ENCODE results near the gene SWT1. TPM values are rescaled to one million over a fixed set of nuclear protein-coding genes. Genes with fewer than 3 reads are reported as not detected.

SWT1 gene
- polyA plus RNA-seq, 1 of the 3 experiments (the other 2 are of a cell fraction), result 1.1 TPM

- H3K36me3 ChIP-seq (replicated peaks in 1 of 2; ENCODE audit: control insufficient read depth in 1 of 2, insufficient read depth in 2 of 2, low read length in 1 of 2), result peaks cover 63 to 68% of the 10 kb centered on the region in 2 experiments
- H3K9me3 ChIP-seq, result no peaks in the 10 kb centered on the region
- H3K79me2 ChIP-seq (ENCODE audit: insufficient read depth), result no peaks in the 10 kb centered on the region
- no peak overlapping the region for H2AFZ ChIP-seq (ENCODE audit: low read depth)
- no peaks in the 10 kb centered on the region for H4K20me1 ChIP-seq (ENCODE audit: insufficient read depth)
- H3K4me3 ChIP-seq (ENCODE audit: low read depth in 2 of 2, low read length in 1 of 2), result no peak overlapping the region
- ChIA-PET CTCF (interaction anchor here (1.0 kb wide), 1 partner anchor 55 kb away, joined by 3 read pairs; no protein-coding TSS in a partner anchor), POLR2A (no interaction called here)
- no peaks in the 10 kb centered on the region for H3K27me3 ChIP-seq (ENCODE audit: insufficient read depth)
- no peak for DNase-seq
- H3K9ac ChIP-seq, result no peak overlapping the region
- no peak overlapping the region for H3K27ac ChIP-seq (ENCODE audit: low read depth in 2 of 2, low read length in 1 of 2)
- H3K4me1 ChIP-seq (ENCODE audit: control insufficient read depth in 1 of 2, insufficient read depth in 2 of 2, low read depth in 1 of 2, low read length in 1 of 2), result no peaks in the 10 kb centered on the region
- no peaks in the 10 kb centered on the region for H3K9me2 ChIP-seq
- no peak overlapping the region for H3K4me2 ChIP-seq
- TF ChIP-seq TAF1 (IDR thresholded peaks at IDR 0.05; ENCODE audit: borderline replicate concordance, low read depth, low read length) (no peak), SIN3A (IDR thresholded peaks at IDR 0.05; ENCODE audit: borderline replicate concordance, low read depth, low read length) (no peak), JUND (IDR thresholded peaks at IDR 0.05) (no peak), NRF1 (IDR thresholded peaks at IDR 0.05; ENCODE audit: low read depth, low read length) (no peak), NFIC (IDR thresholded peaks at IDR 0.05; ENCODE audit: borderline replicate concordance) (no peak), MEF2A (IDR thresholded peaks at IDR 0.05; ENCODE audit: borderline replicate concordance, low read depth) (no peak), RFX5 (IDR thresholded peaks at IDR 0.05; ENCODE audit: low read length) (no peak), TEAD4 (IDR thresholded peaks at IDR 0.05; ENCODE audit: borderline replicate concordance, insufficient read depth) (no peak), ZBTB33 (IDR thresholded peaks at IDR 0.05; ENCODE audit: borderline replicate concordance, low read depth) (no peak), RAD21 (IDR thresholded peaks at IDR 0.05; ENCODE audit: low read length) (no peak), USF1 (IDR thresholded peaks at IDR 0.05; ENCODE audit: borderline replicate concordance, low read depth) (no peak), YY1 (IDR thresholded peaks at IDR 0.05; ENCODE audit: low read depth) (no peak), TCF12 (IDR thresholded peaks at IDR 0.05) (no peak), EZH2phosphoT487 (IDR thresholded peaks at IDR 0.05; ENCODE audit: borderline replicate concordance, low read depth) (no peak), SMC3 (IDR thresholded peaks at IDR 0.05; ENCODE audit: low read depth, low read length) (no peak)
- H3F3A ChIP-seq (replicated peaks; ENCODE audit: insufficient read depth), result peaks cover 23% of the 10 kb centered on the region
These were observed 138.1 kb downstream of the SWT1 start for GRCh38 chr1:185295091-185295490.

GRCh38 chr1:185297982-185298381, 141.0 kb downstream of the SWT1 start:
- H3K4me2 ChIP-seq, result no peak overlapping the region
- no peaks in the 10 kb centered on the region for H3K9me2 ChIP-seq
- no peak overlapping the region for H3K27ac ChIP-seq (ENCODE audit: low read depth in 2 of 2, low read length in 1 of 2)
- no peak for DNase-seq
- no peaks in the 10 kb centered on the region for H4K20me1 ChIP-seq (ENCODE audit: insufficient read depth)
- peaks cover 17% of the 10 kb centered on the region for H3F3A ChIP-seq (replicated peaks; ENCODE audit: insufficient read depth)
- H3K36me3 ChIP-seq (replicated peaks in 1 of 2; ENCODE audit: control insufficient read depth in 1 of 2, insufficient read depth in 2 of 2, low read length in 1 of 2), result peaks cover 89 to 93% of the 10 kb centered on the region in 2 experiments
- H3K9ac ChIP-seq, result no peak overlapping the region
- WGBS (ENCODE audit: low lambda C conversion rate), result 96% methylated on average over 2 of the region's 2 CpGs
- H3K4me3 ChIP-seq (ENCODE audit: low read depth in 2 of 2, low read length in 1 of 2), result no peak overlapping the region
- POLR2A ChIA-PET, result no interaction called here
- CTCF ChIA-PET, result interaction anchor here (0.9 to 1.4 kb wide), 3 partner anchors 71 to 383 kb away, joined by 3 to 6 read pairs (median 3); no protein-coding TSS in a partner anchor
- H3K4me1 ChIP-seq (ENCODE audit: control insufficient read depth in 1 of 2, insufficient read depth in 2 of 2, low read depth in 1 of 2, low read length in 1 of 2), result no peaks in the 10 kb centered on the region
- H3K79me2 ChIP-seq (ENCODE audit: insufficient read depth), result no peaks in the 10 kb centered on the region
- no peak overlapping the region for H2AFZ ChIP-seq (ENCODE audit: low read depth)
- no peaks in the 10 kb centered on the region for H3K9me3 ChIP-seq
- no peak for TF ChIP-seq REST (IDR thresholded peaks at IDR 0.05; ENCODE audit: low read depth, low read length)
- no peak for TF ChIP-seq EP300 (IDR thresholded peaks at IDR 0.05; ENCODE audit: borderline replicate concordance in 1 of 2, low read depth in 1 of 2, low read length in 1 of 2)
- no peak for TF ChIP-seq IRF3 (IDR thresholded peaks at IDR 0.05; ENCODE audit: low read depth, low read length)
- TF ChIP-seq MXI1 (IDR thresholded peaks at IDR 0.05; ENCODE audit: low read depth, low read length), result no peak
- no peak for TF ChIP-seq PBX3 (IDR thresholded peaks at IDR 0.05)
- no peak for TF ChIP-seq GABPA (IDR thresholded peaks at IDR 0.05; ENCODE audit: low read depth)
- no peaks in the 10 kb centered on the region for H3K27me3 ChIP-seq (ENCODE audit: insufficient read depth)
